PC-3 (cell line): Measurements from ENCODE around the gene NOL9. TPM values are rescaled to one million over a fixed set of nuclear protein-coding genes. Genes with fewer than 3 reads are reported as not detected.
A peak's percentile ranks its signal among the peaks of the same experiment; 100 is the strongest.

ENCODE experiments used
- ATAC-seq: fragments of 200-7000 bp; cut with Tn5 transposase; 2 replicates; pipeline ENCODE4 v1.9.1; 2020; ENCODE audit warnings: mild to moderate bottlenecking, moderate library complexity
- BruUV-seq: library from RNA; stranded (reverse); fragments of 400-500 nt; replicated peaks from 2 replicates; lab custom pipeline; 2021; lab: Mats Ljungman, UMichigan
- CTCF ChIA-PET: fragments of 300-600 bp; sonication (Branson Sonifier 250); formaldehyde crosslinking; loops from one replicate; lab custom pipeline; 2022; ENCODE audit warnings: antibody characterized with exemption; lab: Charles Lee
- POLR2A ChIA-PET: fragments of 300-600 bp; sonication (Branson Sonifier 250); formaldehyde crosslinking; loops from one replicate; lab custom pipeline; 2022; ENCODE audit warnings: antibody characterized with exemption; ENCODE audit not compliant: unreplicated experiment; lab: Charles Lee
- DNase-seq: peaks from one replicate; pipeline ENCODE4 v3.0.0-alpha.2; 2015
- H2AFZ ChIP-seq: fragments of 300-600 bp; sonication (generic); 2 replicates; pipeline ENCODE4 v1.6.0; 2016; ENCODE audit warnings: antibody characterized with exemption, low read length
- H3F3A ChIP-seq: fragments of 300-600 bp; sonication (generic); one replicate; pipeline ENCODE4 v1.6.0; 2017; ENCODE audit warnings: antibody characterized with exemption, low read length, control low read depth, mild to moderate bottlenecking; ENCODE audit not compliant: unreplicated experiment
- H3K27ac ChIP-seq: fragments of 300-600 bp; sonication (generic); 2 replicates; pipeline ENCODE4 v1.5.1; 2016; ENCODE audit warnings: mild to moderate bottlenecking, low read length
- H3K27me3 ChIP-seq: fragments of 300-600 bp; sonication (generic); 2 replicates; pipeline ENCODE4 v1.6.1; 2016; ENCODE audit warnings: low read length, mixed read lengths
- H3K36me3 ChIP-seq: fragments of 300-600 bp; sonication (generic); 2 replicates; pipeline ENCODE4 v1.6.1; 2016; ENCODE audit warnings: low read depth, mixed run types, low read length, mixed read lengths
- H3K4me1 ChIP-seq: fragments of 300-600 bp; sonication (generic); 2 replicates; pipeline ENCODE4 v1.5.1; 2016; ENCODE audit warnings: low read length; ENCODE audit not compliant: insufficient read depth
- H3K4me2 ChIP-seq: fragments of 300-600 bp; sonication (generic); 2 replicates; pipeline ENCODE4 v1.6.0; 2016; ENCODE audit warnings: low read length
- H3K4me3 ChIP-seq: fragments of 300-600 bp; sonication (generic); 2 replicates; pipeline ENCODE4 v1.5.1; 2016; ENCODE audit warnings: mild to moderate bottlenecking, low read length, mixed read lengths
- H3K79me2 ChIP-seq: fragments of 300-600 bp; sonication (generic); 2 replicates; pipeline ENCODE4 v1.6.1; 2017; ENCODE audit warnings: low read length, mixed read lengths
- H3K9ac ChIP-seq: fragments of 300-600 bp; sonication (generic); 2 replicates; pipeline ENCODE4 v1.6.0; 2016; ENCODE audit warnings: mild to moderate bottlenecking, low read length
- H3K9me2 ChIP-seq: fragments of 300-600 bp; sonication (generic); replicated peaks from 2 replicates; pipeline ENCODE4 v1.6.1; 2016; ENCODE audit warnings: mixed run types, low read length, mixed read lengths
- H3K9me3 ChIP-seq: fragments of 300-600 bp; sonication (generic); 2 replicates; pipeline ENCODE4 v1.6.1; 2016; ENCODE audit warnings: low read length, mixed read lengths
- H4K20me1 ChIP-seq: fragments of 300-600 bp; sonication (generic); 2 replicates; pipeline ENCODE4 v1.6.1; 2016; ENCODE audit warnings: low read length, mixed read lengths
- EZH2 ChIP-seq: fragments of 300-600 bp; sonication (generic); IDR thresholded peaks from one replicate; pipeline ENCODE4 v1.6.1; 2017; ENCODE audit warnings: antibody characterized with exemption, mild to moderate bottlenecking, low read length; ENCODE audit not compliant: unreplicated experiment
- EZH2phosphoT487 ChIP-seq: fragments of 300-600 bp; sonication (generic); IDR thresholded peaks from 2 replicates; pipeline ENCODE4 v1.6.1; 2018; ENCODE audit warnings: mild to moderate bottlenecking, antibody characterized with exemption, low read length, borderline replicate concordance
- intact Hi-C: fragments of 100-400 bp; cut with micrococcal nuclease; formaldehyde crosslinking; loops from 2 replicates; pipeline ENCODE4 v1.9.0; 2023
- total RNA-seq: library from RNA; depleted of rRNA; stranded (reverse); fragments of >200 nt; gene quantifications from 2 replicates; pipeline ENCODE4 v1.2.3, GENCODE V29; 2014; rRNA removed
- TF ChIP-seq, protein P1 (sequence below): fragments of 300-600 bp; sonication (generic); conservative IDR thresholded peaks from 2 replicates; pipeline ENCODE4 v1.5.1; 2017; ENCODE audit warnings: antibody characterized with exemption, low read depth, mild to moderate bottlenecking, low read length

Gene NOL9
- total RNA-seq, 1 experiment from 2014 or later = 79.1 TPM

DNA sequence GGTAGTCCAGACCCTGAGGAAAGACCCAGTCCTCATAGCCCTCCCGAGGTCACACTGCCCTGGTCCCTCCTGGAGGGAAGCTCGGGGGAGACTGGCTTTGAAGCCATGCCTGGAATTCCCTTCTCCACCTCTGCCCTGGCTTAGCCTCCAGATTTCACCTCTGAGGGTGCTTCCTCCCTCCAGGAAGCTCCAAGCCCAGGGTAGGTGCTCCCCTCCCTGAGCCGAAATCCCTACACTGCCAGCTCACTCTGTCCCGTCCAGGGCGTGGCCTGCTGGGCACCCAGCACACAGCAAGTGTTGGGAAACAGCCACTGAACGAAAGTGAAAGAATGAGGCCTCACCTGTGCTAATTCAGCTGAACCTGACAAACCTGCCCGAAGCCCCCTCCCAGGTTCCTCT lies 82.3 kb downstream of the NOL9 start:
- peaks cover 41% of the 10 kb centered on the region for H3K36me3 ChIP-seq
- no peaks in the 10 kb centered on the region for H3K9me2 ChIP-seq
- H3K9me3 ChIP-seq = no peaks in the 10 kb centered on the region
- H3K4me3 ChIP-seq = no peak overlapping the region
- 0 out of 2 replicates have a peak, but pooled peaks have one; percentile 8 for ATAC-seq
- peak; percentile 46 for DNase-seq
- H3F3A ChIP-seq = no peaks in the 10 kb centered on the region
- no peaks in the 10 kb centered on the region for H3K27me3 ChIP-seq
- intact Hi-C loops = no loop called here
- no peak overlapping the region for H3K9ac ChIP-seq
- H3K4me2 ChIP-seq = no peak overlapping the region
- no TSS peak for BruUV-seq
- H4K20me1 ChIP-seq = no peaks in the 10 kb centered on the region
- no peak overlapping the region for H3K27ac ChIP-seq
- no peaks in the 10 kb centered on the region for H3K4me1 ChIP-seq
- no peak overlapping the region for H2AFZ ChIP-seq
- no peaks in the 10 kb centered on the region for H3K79me2 ChIP-seq
- ChIA-PET CTCF (no interaction called here), POLR2A (no interaction called here)
- TF ChIP-seq, protein P1, sequence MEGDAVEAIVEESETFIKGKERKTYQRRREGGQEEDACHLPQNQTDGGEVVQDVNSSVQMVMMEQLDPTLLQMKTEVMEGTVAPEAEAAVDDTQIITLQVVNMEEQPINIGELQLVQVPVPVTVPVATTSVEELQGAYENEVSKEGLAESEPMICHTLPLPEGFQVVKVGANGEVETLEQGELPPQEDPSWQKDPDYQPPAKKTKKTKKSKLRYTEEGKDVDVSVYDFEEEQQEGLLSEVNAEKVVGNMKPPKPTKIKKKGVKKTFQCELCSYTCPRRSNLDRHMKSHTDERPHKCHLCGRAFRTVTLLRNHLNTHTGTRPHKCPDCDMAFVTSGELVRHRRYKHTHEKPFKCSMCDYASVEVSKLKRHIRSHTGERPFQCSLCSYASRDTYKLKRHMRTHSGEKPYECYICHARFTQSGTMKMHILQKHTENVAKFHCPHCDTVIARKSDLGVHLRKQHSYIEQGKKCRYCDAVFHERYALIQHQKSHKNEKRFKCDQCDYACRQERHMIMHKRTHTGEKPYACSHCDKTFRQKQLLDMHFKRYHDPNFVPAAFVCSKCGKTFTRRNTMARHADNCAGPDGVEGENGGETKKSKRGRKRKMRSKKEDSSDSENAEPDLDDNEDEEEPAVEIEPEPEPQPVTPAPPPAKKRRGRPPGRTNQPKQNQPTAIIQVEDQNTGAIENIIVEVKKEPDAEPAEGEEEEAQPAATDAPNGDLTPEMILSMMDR = no peak
- TF ChIP-seq EZH2 (no peak), EZH2phosphoT487 (no peak)

Other genes with a start within 250 kb of the NOL9 start
- gene ACOT7, start 160.7 kb downstream of the NOL9 start, total RNA-seq = 164 and 165 TPM in 2 replicates
- gene HES2, start 134.6 kb downstream of the NOL9 start, total RNA-seq = 41.0 and 42.9 TPM in 2 replicates
- gene ESPN, start 129.7 kb downstream of the NOL9 start, total RNA-seq = 11.1 and 14.1 TPM in 2 replicates
- 42.5 and 60.1 TPM in 2 replicates for gene TNFRSF25, start 88.3 kb downstream of the NOL9 start, total RNA-seq
- 42.8 and 66.1 TPM in 2 replicates for gene PLEKHG5, start 62.8 kb downstream of the NOL9 start, total RNA-seq
- gene TAS1R1, start 794 bp upstream of the NOL9 start, total RNA-seq = not detected in 2 replicates
- 42.7 and 47.2 TPM in 2 replicates for gene ZBTB48, start 25.5 kb upstream of the NOL9 start, total RNA-seq
- gene KLHL21, start 48.4 kb upstream of the NOL9 start, total RNA-seq = 82.5 and 105 TPM in 2 replicates
- gene PHF13, start 59.2 kb upstream of the NOL9 start, total RNA-seq = 13.2 and 14.9 TPM in 2 replicates
- gene THAP3, start 70.4 kb upstream of the NOL9 start, total RNA-seq = 42.4 and 54.6 TPM in 2 replicates
- 105 and 108 TPM in 2 replicates for gene DNAJC11, start 147.3 kb upstream of the NOL9 start, total RNA-seq
- 40.8 and 42.5 TPM in 2 replicates for gene CAMTA1, start 230.9 kb upstream of the NOL9 start, total RNA-seq